Activated CD4-positive, alpha-beta T cell treated with anti-CD3 and anti-CD28 coated beads, Interleukin-2, Interleukin-4, amounts not matched to agents 100 ng/mL and 50 ng/mL, durations not matched to agents 16 hours and 8 hours (primary cell): Measurements from ENCODE around the gene VPS18.

ENCODE experiments used
- DNase-seq: peaks from one replicate; pipeline ENCODE4 v3.0.0-alpha.2; 2020; ENCODE audit warnings: low spot score

Gene VPS18

GRCh38 chr15:40938536-40938870 is 44.3 kb downstream of the VPS18 start:
- no peak for DNase-seq

DNA sequence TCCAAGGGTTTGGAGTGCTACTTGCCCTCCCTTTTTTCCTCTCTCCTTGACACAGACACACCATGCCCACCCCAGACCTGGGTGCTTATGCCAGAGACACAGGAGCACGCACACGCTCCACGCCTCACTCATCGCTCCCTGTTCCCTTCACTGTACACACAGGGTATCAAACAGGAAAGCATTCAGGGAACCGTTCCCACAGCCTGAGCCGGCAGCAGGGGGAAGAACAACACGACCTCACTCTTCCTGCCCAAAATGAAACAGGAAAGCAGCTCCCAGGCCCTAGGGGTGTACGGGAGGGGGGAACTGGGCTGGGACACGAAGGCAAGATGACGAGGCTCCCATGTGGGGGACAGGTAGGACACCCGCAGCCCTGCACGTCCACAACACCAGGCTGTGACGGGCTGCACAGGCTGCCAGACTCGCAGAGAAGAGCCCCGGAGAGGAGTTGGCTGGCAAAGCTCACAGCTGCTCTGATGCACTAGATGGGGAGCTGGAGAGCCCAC is 46.1 kb downstream of the VPS18 start:
- no peak for DNase-seq

- no peak for DNase-seq
These were observed 46.8 kb downstream of the VPS18 start for GRCh38 chr15:40941068-40941527.

- peak; percentile 63 for DNase-seq
These were observed 47.5 kb downstream of the VPS18 start for GRCh38 chr15:40941528-40942336.

DNA sequence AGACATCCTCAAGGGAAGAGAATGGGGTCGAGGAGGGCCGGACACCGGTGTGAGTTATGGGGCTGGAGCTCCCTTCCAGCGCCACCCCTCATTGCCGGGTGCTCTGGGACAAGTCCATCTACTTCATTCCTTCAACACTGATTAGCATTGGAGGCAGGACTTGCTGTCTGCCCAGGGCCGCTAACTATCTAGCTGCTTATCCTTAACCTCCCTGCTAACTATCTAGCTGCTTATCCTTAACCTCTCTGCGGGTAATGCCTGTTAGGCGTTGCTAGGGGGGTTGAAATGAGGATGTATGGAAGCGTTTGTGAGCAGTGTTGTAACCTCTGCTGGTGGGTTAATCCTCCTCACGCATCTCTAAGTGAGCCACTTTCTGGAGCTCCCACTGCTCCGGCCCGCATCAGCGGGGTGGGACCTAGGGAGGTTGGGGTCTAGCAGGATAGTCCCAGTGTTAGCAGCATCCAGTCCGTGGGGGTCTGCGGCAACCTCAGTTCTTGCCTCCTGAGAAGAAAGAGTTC is 48.1 kb downstream of the VPS18 start:
- DNase-seq, result no peak

GRCh38 chr15:40942878-40943277 is 48.6 kb downstream of the VPS18 start:
- DNase-seq, result no peak

DNA sequence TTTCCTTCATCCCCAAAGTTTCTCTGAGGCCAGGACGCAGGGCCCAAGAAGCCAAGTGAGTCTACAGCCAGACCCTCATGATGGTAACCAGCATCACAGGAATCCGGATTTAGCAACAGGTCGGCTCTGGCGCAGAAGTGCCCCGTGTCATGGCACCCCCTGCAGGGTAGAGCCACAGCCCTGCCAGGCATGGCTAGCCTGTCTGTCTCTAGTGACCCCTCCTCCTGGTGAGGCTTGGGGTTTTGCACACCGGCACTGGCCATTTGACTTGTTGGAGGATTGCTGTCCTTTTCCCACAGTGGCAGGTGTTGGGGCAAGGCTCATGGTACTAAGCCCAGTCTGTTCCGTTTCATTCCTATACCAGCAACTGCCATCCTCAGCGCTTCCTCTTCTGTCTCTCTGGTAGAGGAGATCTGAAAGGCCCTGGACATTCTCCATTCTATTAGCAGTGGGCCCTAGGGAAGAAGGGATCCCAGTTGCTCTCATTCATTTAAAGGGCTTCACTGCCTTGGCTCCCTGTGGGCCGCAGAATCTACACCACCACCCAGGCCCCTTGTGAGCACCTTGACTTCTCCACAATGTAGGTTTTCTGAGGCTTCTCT is 49.6 kb downstream of the VPS18 start:
- no peak for DNase-seq

DNA sequence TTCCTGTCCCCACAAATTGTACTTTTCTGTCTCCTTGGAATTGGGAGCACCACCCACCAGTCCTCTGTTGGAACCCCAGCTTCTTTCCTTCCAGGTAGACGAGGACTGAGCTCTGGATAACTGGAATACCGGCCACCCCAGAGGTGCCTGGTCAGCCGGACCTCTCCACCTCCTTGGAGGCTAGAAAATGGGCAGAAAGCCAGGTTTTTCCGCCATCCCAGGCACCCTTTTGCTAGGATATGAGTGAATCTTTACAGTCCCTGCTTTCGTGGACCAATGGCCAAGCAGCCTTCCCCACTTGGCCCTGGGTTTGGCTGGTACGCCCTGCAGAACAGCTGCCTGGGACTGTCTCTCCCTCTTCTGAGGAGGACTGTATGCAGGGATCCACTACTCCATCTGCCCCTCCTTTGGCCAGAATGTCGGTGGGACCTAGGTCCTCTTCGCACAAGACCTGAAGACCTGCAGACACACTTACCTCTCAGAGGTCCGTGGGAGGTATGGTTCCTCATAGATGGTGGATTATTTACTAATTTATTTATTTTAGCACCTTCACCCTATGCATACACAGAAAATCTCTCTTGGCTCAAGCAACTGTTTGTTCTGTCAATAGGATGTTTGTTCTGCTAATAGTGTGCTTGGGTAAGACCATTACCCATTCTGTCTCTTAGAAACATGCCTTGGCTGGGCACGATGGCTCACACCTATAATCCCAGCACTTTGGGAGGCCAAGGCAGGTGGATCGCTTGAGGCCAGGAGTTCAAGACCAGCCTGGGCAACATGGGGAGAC is 50.5 kb downstream of the VPS18 start:
- DNase-seq, result no peak

- no peak for DNase-seq
These were observed 54.6 kb downstream of the VPS18 start for GRCh38 chr15:40948706-40949473.

GRCh38 chr15:40949756-40950207 is 55.5 kb downstream of the VPS18 start:
- DNase-seq, result no peak

GRCh38 chr15:40951764-40952163 is 57.5 kb downstream of the VPS18 start:
- DNase-seq, result no peak

DNA sequence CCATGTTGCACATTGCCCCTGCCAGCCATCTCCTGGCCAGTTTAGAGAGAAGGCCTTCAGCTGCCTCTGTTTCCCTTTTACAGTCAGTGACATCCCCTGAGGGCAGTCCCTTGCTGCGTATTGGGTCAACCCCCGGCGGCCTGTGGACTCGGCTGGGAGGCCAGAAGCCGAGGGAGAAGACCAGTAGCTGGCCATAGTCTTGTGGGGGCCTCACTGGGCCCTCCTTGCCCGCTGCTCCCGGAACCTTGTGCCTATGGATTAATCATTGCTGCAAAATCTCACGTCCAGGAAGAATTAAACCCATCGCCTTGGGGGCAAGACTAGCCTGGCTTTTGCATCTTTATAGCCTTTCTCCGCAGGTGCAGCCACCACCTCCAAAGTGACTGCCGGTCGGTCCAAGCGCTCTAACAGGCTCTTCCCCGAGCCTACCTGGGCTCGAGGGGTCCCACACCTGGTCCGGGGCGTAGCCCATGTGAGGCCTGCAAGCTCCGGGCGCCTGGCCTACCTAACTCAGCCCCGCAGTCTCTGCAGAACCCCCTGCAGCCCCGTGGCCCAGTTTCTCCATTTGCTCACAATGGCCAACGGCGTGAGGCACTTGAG is 58.2 kb downstream of the VPS18 start:
- no peak for DNase-seq

GRCh38 chr15:40952901-40953712 is 58.9 kb downstream of the VPS18 start, which contains the start of gene CHAC1:
TSS of gene CHAC1 (plus strand) at chr15:40953471. CDS start at chr15:40953584, 113 bp downstream.
- peak; percentile 99 for DNase-seq
